ENCODE data around the gene SQSTM1. TPM values are rescaled to one million over a fixed set of nuclear protein-coding genes. Genes with fewer than 3 reads are reported as not detected.

Gene SQSTM1
- polyA plus RNA-seq, 1 of the 3 experiments (the other 2 are of a cell fraction): 181 TPM

GRCh38 chr5:179802950-179803562 lies 17.6 kb upstream of the SQSTM1 start:
- Histone ChIP-seq H3K9me3 (no peaks in the 10 kb centered on the region), H3K79me2 (ENCODE audit: insufficient read depth) (peaks cover 60% of the 10 kb centered on the region), H3K4me2 (peak overlapping the region; percentile 44; the same call in 1 of the 2 replicates), H3K36me3 (replicated peaks in 1 of 2; ENCODE audit: control insufficient read depth in 1 of 2, insufficient read depth in 2 of 2, low read length in 1 of 2) (peaks cover 0 to 42% of the 10 kb centered on the region in 2 experiments), H3K4me3 (ENCODE audit: low read depth in 2 of 2, low read length in 1 of 2) (no peak overlapping the region), H4K20me1 (ENCODE audit: insufficient read depth) (peaks cover 37% of the 10 kb centered on the region), H3F3A (replicated peaks; ENCODE audit: insufficient read depth) (peaks cover 5% of the 10 kb centered on the region), H3K27me3 (ENCODE audit: insufficient read depth) (no peaks in the 10 kb centered on the region), H2AFZ (ENCODE audit: low read depth) (no peak overlapping the region), H3K27ac (ENCODE audit: low read depth in 2 of 2, low read length in 1 of 2) (no peak overlapping the region), H3K9me2 (no peaks in the 10 kb centered on the region), H3K4me1 (ENCODE audit: control insufficient read depth in 1 of 2, insufficient read depth in 2 of 2, low read depth in 1 of 2, low read length in 1 of 2) (peaks cover 16 to 23% of the 10 kb centered on the region in 2 experiments; a peak in 3 of 4 replicates), H3K9ac (no peak overlapping the region)
- DNase-seq: no peak
- ChIA-PET POLR2A (no interaction called here), CTCF (interaction anchor here (1.0 to 2.2 kb wide), 5 partner anchors 18 to 104 kb away, joined by 4 to 9 read pairs (median 5); partner anchors contain the start of gene SQSTM1)
- TF ChIP-seq NRF1 (IDR thresholded peaks at IDR 0.05; ENCODE audit: low read depth, low read length) (no peak), ELF1 (IDR thresholded peaks at IDR 0.05) (no peak), JUND (IDR thresholded peaks at IDR 0.05) (no peak), POLR2AphosphoS5 (IDR thresholded peaks at IDR 0.05; ENCODE audit: low read depth, low read length) (no peak), CHD2 (IDR thresholded peaks at IDR 0.05; ENCODE audit: low read length, partially characterized antibody) (no peak), RFX5 (IDR thresholded peaks at IDR 0.05; ENCODE audit: low read length) (no peak), YY1 (IDR thresholded peaks at IDR 0.05; ENCODE audit: low read depth) (no peak), GABPA (IDR thresholded peaks at IDR 0.05; ENCODE audit: low read depth) (no peak), USF2 (IDR thresholded peaks at IDR 0.05; ENCODE audit: borderline replicate concordance, low read depth, low read length) (no peak), TEAD4 (IDR thresholded peaks at IDR 0.05; ENCODE audit: borderline replicate concordance, insufficient read depth) (no peak), RAD21 (IDR thresholded peaks at IDR 0.05; ENCODE audit: low read length) (no peak)
- 66% methylated on average over 7 of the region's 11 CpGs for WGBS (ENCODE audit: low lambda C conversion rate)

- H3K4me2 ChIP-seq: peak overlapping the region; percentile 99
- peaks cover 37% of the 10 kb centered on the region for H4K20me1 ChIP-seq (ENCODE audit: insufficient read depth)
- no peak overlapping the region for H3K4me3 ChIP-seq (ENCODE audit: low read depth in 2 of 2, low read length in 1 of 2)
- H2AFZ ChIP-seq (ENCODE audit: low read depth): no peak overlapping the region
- WGBS (ENCODE audit: low lambda C conversion rate): 65% methylated on average over 10 of the region's 18 CpGs
- peaks cover 0 to 34% of the 10 kb centered on the region in 2 experiments for H3K36me3 ChIP-seq (replicated peaks in 1 of 2; ENCODE audit: control insufficient read depth in 1 of 2, insufficient read depth in 2 of 2, low read length in 1 of 2)
- no peaks in the 10 kb centered on the region for H3K9me3 ChIP-seq
- H3K9me2 ChIP-seq: no peaks in the 10 kb centered on the region
- peaks cover 16 to 23% of the 10 kb centered on the region in 2 experiments; a peak in 3 of 4 replicates for H3K4me1 ChIP-seq (ENCODE audit: control insufficient read depth in 1 of 2, insufficient read depth in 2 of 2, low read depth in 1 of 2, low read length in 1 of 2)
- ChIA-PET POLR2A (interaction anchor here (0.9 kb wide), 1 partner anchor 14 kb away, joined by 3 read pairs; no protein-coding TSS in a partner anchor), CTCF (no interaction called here)
- no peak overlapping the region for H3K9ac ChIP-seq
- peaks cover 67% of the 10 kb centered on the region for H3K79me2 ChIP-seq (ENCODE audit: insufficient read depth)
- 0 out of 2 replicates have a peak, but pooled peaks have one; percentile 22 for TF ChIP-seq MAX (IDR thresholded peaks at IDR 0.05; ENCODE audit: low read depth)
- TF ChIP-seq MEF2A (IDR thresholded peaks at IDR 0.05; ENCODE audit: borderline replicate concordance, low read depth): no peak
- H3K27ac ChIP-seq (ENCODE audit: low read depth in 2 of 2, low read length in 1 of 2): no peak overlapping the region; a peak in 2 of 4 replicates
- DNase-seq: no peak
- H3F3A ChIP-seq (replicated peaks; ENCODE audit: insufficient read depth): peaks cover 9% of the 10 kb centered on the region
- H3K27me3 ChIP-seq (ENCODE audit: insufficient read depth): no peaks in the 10 kb centered on the region
Measured at GRCh38 chr5:179803651-179804554, 16.8 kb upstream of the SQSTM1 start.

Measured in SK-N-SH (cell line).